Right atrium auricular region (tissue), 2 donors: ENCODE measurements around the gene SRSF1. TPM values are rescaled to one million over a fixed set of nuclear protein-coding genes. Genes with fewer than 3 reads are reported as not detected.

Experiments
- DNase-seq: peaks from one replicate; pipeline ENCODE4 v3.0.0-alpha.2; 2019; ENCODE audit warnings: low spot score
- H3K27ac ChIP-seq, 2 donors: fragments of 200-600 bp; sonication (generic); 1 replicate in 1 of 2; 2 replicates in 1 of 2; pipeline ENCODE4 v1.5.1; 2016 to 2019
- H3K27me3 ChIP-seq, 2 donors: fragments of 200-600 bp; sonication (generic); one replicate each; pipeline versions ENCODE4 v1.5.1 to v1.6.0; 2017 to 2019
- H3K36me3 ChIP-seq: fragments of 200-600 bp; sonication (generic); one replicate; pipeline ENCODE4 v1.5.1; 2016
- H3K4me1 ChIP-seq, 2 donors: fragments of 200-600 bp; sonication (generic); one replicate each; pipeline versions ENCODE4 v1.5.1 to v1.6.0; 2017 to 2019
- H3K4me3 ChIP-seq, 2 donors: fragments of 200-600 bp; sonication (generic); 1 replicate in 1 of 2; 2 replicates in 1 of 2; pipeline ENCODE4 v1.5.1; 2017 to 2019; ENCODE audit warnings: mild to moderate bottlenecking in 1 of 2, moderate library complexity in 1 of 2
- H3K9me3 ChIP-seq, 2 donors: fragments of 200-600 bp; sonication (generic); one replicate each; pipeline ENCODE4 v1.5.1; 2019
- CTCF ChIP-seq, 2 donors: fragments of 200-600 bp; sonication (generic); IDR thresholded peaks; one replicate each; pipeline ENCODE4 v1.5.1; 2019; ENCODE audit warnings: antibody characterized with exemption in 2 of 2
- total RNA-seq, 2 donors: library from RNA; depleted of rRNA; stranded (reverse); fragments of >200 nt; gene quantifications; one replicate each; pipeline ENCODE4 v1.1.0, GENCODE V29; 2016

Gene SRSF1
- total RNA-seq, 2 donors from 2014 or later, result 70.6 to 101 TPM

- H3K27ac ChIP-seq, result no peak overlapping the region
- no peak overlapping the region for H3K4me3 ChIP-seq
- H3K27me3 ChIP-seq, result no peaks in the 10 kb centered on the region
- no peak for TF ChIP-seq CTCF (IDR thresholded peaks at IDR 0.05)
- H3K36me3 ChIP-seq, result peaks cover 14% of the 10 kb centered on the region
- H3K4me1 ChIP-seq, result peaks cover 0 to 23% of the 10 kb centered on the region in 2 donors
- no peaks in the 10 kb centered on the region for H3K9me3 ChIP-seq
- DNase-seq, result no peak
Observed at GRCh38 chr17:57970710-57971109, 36.3 kb downstream of the SRSF1 start.

GRCh38 chr17:57968456-57968855, 38.6 kb downstream of the SRSF1 start:
- no peak overlapping the region for H3K27ac ChIP-seq
- no peaks in the 10 kb centered on the region for H3K36me3 ChIP-seq
- peaks cover 0 to 8% of the 10 kb centered on the region in 2 donors for H3K4me1 ChIP-seq
- H3K4me3 ChIP-seq, result no peak overlapping the region
- H3K9me3 ChIP-seq, result no peaks in the 10 kb centered on the region
- no peak for TF ChIP-seq CTCF (IDR thresholded peaks at IDR 0.05)
- H3K27me3 ChIP-seq, result no peaks in the 10 kb centered on the region
- no peak for DNase-seq

DNA sequence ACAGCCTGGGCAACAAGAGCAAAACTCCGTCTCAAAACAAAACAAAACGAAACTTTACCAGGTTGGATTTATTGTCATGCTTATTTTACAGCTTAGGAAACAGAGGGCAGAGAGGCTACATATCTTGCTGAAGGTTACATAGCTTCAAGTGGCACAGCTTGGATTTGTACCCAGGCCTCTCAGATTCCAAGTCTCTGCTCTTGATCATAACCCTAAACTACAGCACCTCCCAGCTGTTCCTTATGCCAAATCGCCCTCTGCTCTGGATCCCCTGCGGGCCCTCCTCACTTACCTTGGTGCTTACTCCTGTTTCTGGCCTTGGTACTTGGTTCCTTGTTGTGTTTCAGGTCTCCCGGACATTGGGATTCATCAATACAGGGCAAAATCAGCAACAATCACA, 40.2 kb downstream of the SRSF1 start:
- no peak overlapping the region for H3K27ac ChIP-seq
- no peaks in the 10 kb centered on the region for H3K36me3 ChIP-seq
- no peak for DNase-seq
- H3K4me1 ChIP-seq, result peaks cover 0 to 3% of the 10 kb centered on the region in 2 donors
- H3K4me3 ChIP-seq, result no peak overlapping the region
- no peak for TF ChIP-seq CTCF (IDR thresholded peaks at IDR 0.05)
- H3K9me3 ChIP-seq, result no peaks in the 10 kb centered on the region
- H3K27me3 ChIP-seq, result no peaks in the 10 kb centered on the region

DNA sequence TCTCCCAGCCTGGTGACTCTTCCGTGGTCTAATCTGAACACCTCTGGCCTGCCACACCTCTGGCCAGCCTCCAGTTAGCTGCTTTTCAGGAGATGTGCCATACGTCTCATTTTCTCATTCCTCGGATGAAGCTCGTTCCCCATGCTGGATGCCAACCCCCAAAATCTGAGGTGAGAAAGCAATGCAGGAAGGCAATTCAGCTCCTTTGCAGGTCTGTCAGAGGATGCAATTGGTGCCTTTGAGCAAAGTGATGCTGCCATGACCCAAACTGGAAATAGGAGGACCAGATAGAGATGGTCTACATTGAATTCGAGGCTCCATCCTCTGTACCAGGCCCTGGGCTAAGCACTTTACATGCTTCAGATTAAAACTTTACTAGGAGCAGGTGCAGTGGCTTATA, 40.8 kb downstream of the SRSF1 start:
- no peak for TF ChIP-seq CTCF (IDR thresholded peaks at IDR 0.05)
- H3K27me3 ChIP-seq, result no peaks in the 10 kb centered on the region
- DNase-seq, result no peak
- H3K4me3 ChIP-seq, result no peak overlapping the region
- no peak overlapping the region for H3K27ac ChIP-seq
- no peaks in the 10 kb centered on the region for H3K4me1 ChIP-seq
- no peaks in the 10 kb centered on the region for H3K9me3 ChIP-seq
- H3K36me3 ChIP-seq, result no peaks in the 10 kb centered on the region

DNA sequence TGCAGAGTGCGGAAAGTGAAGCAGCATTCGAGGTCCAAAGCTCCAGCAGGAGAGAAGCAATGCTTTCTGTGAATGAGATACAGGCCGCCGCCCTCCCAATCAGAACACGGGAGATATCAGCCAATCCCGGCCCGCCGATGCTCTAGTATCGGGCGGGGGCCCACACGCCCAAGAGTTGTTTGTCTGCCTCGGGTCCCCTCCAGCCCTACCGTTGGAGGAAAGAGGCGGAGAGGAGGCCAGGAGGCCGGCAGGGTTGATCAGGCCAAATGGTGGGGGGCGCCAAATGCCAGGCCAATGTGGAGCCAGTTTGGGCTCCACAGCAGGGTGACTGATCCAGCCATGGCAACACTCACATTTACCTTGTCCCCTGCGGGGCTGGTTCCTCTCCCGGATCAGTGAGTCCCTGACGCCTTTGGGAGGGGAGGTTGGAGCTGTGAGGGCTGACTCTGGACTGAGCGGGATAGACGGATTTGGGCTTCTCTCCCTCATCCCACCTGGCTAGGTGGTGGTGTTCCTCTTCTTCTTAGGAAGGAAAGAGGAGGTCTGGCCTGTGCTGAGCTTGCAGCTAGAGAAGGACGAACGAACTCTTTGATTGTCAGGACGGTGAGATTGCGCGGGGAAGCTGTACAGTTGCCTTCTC, 41.4 kb downstream of the SRSF1 start:
- no peaks in the 10 kb centered on the region for H3K9me3 ChIP-seq
- no peak for DNase-seq
- TF ChIP-seq CTCF (IDR thresholded peaks at IDR 0.05), result no peak
- H3K27ac ChIP-seq, result no peak overlapping the region
- H3K4me3 ChIP-seq, result no peak overlapping the region
- no peaks in the 10 kb centered on the region for H3K27me3 ChIP-seq
- no peaks in the 10 kb centered on the region for H3K4me1 ChIP-seq
- H3K36me3 ChIP-seq, result no peaks in the 10 kb centered on the region

DNA sequence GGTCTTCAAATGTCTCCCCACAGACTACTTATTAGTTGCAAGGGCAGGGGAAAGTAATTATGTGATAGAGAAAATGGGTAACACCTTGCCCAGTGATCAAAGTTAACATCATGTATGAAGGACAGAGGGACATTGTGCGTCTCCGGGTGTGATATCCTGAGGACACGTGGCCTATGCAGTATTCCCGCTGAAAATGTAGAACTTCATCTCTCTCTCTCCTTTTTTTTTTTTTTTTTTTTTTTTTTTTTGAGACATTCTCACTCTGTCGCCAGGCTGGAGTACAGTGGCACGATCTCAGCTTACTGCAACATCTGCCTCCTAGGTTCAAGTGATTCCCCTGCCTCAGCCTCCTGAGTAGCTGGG, 43.9 kb downstream of the SRSF1 start:
- Histone ChIP-seq H3K4me3 (no peak overlapping the region), H3K4me1 (no peaks in the 10 kb centered on the region), H3K36me3 (no peaks in the 10 kb centered on the region), H3K9me3 (no peaks in the 10 kb centered on the region), H3K27me3 (no peaks in the 10 kb centered on the region), H3K27ac (no peak overlapping the region)
- TF ChIP-seq CTCF (IDR thresholded peaks at IDR 0.05), result no peak
- no peak for DNase-seq
